Measurements from ENCODE around the gene MND1.
"Not testable (repeated sequence)": the region's sequence is repeated elsewhere in the genome, so short reads cannot be mapped to it uniquely, and the experiment has no call there.

MND1 gene

DNA sequence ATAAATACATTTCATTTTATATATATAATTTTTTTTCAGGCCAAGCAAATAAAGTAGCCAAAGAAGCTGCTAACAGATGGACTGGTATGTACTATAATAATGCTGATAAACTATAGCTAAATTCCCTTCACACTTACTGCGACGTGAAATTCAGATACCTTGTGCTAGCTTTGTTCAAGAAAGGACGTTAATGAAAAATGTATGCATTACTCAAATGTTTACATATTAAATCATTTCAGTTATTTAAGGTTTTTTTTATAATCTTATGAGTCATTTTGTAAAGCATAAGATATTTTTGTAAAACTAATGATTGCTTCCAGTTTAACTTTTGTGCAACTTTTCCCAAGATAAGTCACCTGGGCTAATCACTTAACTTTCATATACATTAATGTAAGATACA, 64.4 kb downstream of the MND1 start:
- DNase-seq = no peak

DNA sequence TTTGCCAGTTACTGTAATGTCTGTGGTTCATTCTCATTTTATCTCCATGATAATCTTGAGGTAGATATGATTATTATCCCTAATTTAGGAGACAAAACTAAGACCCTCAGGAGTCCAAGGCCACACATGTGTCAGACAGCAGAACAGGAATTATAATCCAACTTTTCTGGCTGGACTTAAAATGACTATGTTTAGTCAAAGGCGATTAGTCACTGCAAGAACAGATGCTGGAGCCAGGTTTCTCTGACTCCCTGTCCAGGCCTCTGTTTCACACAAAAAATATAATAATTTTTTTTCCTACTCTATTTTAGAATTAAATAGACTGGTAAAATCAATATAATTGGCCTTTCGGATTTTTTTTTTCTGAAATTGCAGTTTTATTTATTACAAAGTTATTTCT, 64.9 kb downstream of the MND1 start:
- peak; percentile 6 for DNase-seq

DNA sequence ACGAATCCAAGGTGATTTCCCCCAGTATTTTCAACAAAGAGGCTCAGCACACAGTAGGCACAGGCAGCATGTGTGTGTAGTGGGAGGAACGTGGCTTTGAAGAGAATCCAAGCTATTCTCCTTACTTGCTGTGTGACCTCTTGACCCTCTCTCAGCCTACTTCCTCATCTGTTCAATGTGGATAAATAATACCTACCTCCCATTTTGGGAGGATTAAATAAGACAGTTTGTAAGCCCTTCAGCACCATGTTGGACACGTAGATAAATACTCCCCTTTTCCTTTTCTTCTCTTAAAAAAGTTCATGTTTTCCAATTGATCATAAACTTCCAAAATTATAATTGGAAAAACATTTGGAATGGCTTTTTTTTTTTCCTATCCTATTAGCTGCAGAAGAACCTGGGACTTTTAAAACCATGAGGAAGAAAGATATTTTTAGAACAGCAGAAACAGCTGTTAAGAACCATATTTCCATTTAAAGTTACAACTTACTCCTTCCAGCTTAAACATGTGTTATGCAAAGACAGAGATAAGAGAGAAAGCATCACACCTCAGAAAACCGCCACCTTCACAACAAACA, 65.5 kb downstream of the MND1 start:
- DNase-seq = no peak

DNA sequence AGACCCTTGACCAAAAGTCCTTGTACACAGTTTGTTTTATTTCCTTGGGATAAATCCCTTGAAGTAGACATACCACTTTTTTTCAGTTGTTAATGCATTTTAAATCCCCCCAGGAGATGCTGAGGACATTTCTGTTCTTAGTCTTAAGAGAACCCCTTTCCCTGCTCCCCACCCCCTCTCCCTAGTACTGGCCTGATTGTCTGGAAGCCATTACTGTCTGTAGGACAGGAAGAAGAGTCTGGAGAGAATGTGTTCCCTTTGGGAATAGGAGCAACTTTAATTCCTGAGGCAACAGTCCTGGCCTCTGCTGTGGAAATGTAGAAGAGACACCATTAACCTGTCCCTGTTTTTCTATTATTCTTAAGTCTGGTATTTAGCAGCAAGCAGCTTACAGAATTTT, 69.4 kb downstream of the MND1 start:
- no peak for DNase-seq

DNA sequence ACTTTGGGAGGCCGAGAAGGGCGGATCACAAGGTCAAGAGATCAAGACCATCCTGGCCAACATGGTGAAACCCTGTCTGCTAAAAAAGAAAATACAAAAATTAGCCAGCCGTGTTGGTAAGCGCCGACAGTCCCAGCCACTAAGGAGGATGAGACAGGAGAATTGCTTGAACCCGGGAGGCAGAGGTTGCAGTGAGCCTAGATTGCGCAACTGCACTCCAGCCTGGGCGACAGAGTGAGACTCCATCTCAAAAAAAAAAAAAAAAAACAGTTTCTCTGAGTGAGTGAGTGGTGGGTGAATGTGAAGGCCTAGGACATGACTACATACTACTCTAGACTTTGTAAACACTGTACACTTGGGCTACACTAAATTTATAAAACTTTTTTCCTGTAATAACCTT, 72.0 kb downstream of the MND1 start:
- not testable (repeated sequence) for DNase-seq

DNA sequence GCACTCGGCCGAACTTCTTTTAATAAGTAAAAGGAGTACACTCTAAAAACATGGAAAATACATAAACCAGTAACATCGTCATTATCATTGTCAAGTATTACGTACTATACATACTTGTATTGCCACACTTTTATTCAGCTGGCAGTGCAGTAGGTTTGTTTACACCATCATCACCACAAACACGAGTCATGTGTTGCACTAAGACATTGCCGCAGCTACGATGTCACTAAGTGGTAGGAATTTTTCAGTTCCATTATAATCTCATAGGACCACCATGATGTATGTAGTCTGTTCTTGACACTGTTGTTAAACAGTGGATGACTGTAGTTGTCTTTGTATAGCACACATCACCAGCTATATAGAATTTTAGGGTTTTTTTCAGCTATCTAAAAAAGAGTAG, 73.6 kb downstream of the MND1 start:
- DNase-seq = no peak

DNA sequence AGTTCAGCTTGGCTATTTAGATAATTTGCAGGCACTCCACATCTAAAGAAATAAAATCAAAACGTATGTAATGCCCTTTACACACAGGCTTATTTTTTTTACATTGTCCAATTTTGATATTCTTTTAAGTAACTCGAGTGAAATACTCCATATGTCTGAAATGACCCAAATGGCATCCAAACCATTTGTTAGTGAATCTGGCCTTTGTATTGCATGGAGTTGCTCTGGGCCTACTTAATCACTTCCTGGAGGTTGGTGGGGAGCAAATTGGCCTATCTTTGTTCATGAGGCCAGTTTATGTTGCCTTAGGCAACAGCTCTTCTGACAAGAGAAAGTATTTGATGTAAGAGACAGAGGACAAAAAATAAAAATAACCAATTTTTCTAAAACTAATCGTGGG, 74.1 kb downstream of the MND1 start:
- no peak for DNase-seq

DNA sequence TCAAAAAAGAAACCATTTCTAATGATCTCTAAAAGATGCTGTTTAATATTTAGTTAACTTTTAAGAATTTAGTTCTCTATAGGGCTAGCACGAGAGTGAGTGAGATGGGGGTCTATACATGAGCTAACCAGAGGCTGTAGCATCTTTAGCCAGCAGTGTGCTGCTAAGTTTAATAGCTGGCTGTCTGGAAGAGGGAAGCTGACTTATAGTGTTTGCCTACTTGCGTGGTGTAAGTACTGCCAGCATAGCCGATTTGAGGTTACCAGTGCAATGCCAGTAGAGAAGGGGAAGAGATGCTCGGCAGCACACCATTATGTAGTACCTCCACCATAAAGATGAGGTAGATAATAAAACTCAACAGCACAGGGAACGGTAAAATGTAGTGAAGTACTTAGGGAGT, 74.5 kb downstream of the MND1 start:
- no peak for DNase-seq

DNA sequence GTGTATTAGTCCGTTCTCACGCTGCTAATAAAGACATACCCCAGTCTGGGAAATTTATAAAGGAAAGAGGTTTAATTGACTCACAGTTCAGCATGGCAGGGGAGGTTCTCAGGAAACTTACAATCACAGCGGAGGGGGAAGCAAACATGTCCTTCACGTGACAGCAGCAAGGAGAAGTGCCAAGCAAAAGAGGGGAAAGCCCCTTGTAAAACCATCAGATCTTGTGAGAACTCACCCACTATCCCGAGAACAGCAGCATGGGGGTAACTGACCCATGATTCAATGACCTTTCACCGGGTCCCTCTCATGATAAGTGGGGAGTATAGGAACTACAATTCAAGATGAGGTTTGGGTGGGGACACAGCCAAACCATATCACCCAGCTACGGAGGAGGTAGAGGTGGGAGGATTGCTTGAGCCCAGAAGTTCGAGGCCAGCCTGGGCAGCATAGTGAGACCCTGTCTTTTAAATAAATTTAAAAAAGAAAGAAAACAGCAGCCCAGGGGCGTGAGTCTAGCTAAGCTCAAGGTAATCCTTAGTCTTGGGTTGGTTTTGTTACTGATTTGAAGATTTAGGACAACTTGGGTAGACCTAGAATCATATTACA, 75.3 kb downstream of the MND1 start:
- DNase-seq = no peak

DNA sequence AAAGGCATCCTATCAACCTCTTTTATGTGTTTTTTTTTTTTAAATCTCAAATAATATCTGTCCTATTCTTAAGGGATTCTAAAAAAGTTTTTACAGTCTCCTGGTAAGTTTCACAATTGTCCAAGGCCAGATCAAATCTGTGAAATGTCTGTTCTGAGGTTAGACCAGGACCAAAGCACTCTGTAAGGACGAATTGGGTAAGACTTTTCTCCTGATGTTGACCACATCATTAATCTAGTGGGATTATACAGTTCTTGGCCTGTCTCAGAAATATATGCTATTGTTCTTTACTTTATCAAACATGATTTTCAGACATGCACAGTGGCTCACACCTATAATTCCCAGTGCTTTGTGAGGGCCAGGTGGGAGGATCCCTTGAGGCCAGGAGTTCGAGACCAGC, 75.9 kb downstream of the MND1 start:
- DNase-seq = no peak

DNA sequence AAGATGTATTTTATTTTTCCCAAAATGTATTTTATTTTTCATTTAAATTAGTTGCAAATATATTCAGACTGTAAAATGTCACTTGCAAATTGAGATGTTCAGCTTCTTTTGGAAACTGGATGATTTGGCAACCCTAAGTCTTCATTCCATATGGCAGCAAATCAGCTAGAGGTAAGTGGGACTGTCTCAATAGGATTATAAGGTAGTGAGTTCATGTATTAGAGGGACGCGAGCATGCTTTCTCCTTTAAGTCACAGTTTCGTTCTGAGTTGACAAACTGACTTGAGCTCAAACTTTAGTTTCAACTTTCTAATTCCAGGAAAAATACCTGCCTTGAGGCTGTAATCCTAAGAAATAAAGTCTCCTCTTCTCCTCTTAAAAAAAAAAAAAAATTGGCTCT, 77.5 kb downstream of the MND1 start:
- DNase-seq = peak; percentile 39

DNA sequence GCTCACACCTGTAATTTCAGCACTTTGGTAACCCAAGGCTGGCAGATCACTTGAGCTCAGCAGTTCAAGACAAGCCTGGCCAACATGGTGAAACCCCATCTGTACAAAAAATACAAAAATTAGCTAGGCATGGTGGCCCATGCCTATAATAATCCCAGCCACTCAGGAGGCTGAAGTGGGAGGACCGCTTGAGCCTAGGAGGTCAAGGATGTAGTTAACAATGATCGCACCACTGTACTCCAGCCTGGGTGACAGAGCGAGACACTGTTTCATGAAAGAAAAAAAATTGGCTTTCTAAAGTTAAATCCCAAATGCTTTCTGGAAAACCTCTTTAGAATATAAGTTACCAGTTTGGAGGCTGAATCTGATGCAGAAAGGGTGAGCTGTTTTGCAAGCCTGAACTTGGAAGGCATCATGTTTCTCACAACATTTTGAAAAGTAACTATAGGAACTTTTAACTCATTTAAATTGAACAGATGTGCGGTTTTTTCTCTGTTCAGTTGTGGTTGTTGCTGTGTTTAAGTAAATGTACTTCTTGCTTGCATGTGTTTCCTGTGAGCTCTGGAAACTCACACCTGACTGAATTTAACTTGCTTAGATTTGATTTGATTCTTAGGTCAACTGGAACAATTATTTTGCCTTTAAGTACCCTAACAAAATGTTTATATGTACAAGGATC, 81.9 kb downstream of the MND1 start:
- no peak for DNase-seq

DNA sequence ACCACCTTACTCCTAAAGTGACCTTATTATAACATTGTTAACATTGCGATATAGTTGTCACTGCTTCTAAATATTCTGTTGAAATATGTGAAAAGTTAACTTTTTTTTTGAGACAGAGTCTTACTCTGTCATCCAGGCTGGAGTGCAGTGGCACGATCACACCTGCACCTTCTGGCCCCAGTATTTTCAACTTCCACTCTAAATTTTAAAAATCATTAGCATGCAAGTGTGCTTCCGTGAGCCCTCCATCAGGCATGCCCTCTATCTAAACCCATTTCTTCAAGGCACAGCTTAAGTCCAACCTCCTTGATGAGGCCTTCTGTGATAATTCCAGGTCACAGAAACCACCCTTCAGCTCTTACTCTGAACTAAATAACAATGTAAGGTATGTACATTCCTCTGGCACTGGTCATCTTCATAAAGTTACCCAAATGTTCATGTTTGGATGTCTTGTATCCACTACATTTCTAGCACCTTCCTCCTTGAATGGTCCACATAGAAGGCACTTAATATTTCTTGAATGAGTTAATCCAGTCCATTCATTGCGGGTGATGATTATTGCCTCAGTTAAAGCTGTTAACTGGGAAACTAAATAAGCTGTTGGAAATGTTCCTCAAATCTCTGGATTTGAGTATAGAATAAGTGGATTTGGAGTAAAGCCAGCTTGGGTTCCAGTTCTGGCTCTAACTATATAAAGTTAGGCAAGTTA, 83.0 kb downstream of the MND1 start:
- no peak for DNase-seq

DNA sequence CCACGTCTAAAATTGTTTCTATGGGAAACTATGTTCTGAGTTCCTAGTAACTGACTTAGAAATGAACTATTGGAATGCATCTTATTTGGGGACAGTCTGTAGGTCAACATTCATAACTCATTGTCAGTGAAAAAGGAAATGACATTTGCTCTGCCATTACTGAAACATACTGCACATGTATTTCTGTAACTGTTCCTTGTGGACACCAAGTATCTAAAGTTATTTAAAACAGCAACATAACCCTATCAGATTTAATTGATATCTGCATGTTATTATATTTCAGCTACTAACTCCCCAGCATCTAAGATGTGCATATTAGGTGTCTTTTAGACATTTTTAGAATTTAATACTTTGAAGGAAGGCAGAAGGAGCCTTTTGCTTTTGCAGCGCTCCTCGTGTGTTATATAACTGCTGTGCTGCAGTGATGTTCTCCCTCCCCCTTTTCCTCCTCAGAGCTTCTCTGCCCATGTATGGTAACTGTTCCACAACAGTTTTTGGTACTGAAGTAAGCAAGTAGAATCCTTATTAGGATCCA, 84.5 kb downstream of the MND1 start:
- DNase-seq = no peak

DNA sequence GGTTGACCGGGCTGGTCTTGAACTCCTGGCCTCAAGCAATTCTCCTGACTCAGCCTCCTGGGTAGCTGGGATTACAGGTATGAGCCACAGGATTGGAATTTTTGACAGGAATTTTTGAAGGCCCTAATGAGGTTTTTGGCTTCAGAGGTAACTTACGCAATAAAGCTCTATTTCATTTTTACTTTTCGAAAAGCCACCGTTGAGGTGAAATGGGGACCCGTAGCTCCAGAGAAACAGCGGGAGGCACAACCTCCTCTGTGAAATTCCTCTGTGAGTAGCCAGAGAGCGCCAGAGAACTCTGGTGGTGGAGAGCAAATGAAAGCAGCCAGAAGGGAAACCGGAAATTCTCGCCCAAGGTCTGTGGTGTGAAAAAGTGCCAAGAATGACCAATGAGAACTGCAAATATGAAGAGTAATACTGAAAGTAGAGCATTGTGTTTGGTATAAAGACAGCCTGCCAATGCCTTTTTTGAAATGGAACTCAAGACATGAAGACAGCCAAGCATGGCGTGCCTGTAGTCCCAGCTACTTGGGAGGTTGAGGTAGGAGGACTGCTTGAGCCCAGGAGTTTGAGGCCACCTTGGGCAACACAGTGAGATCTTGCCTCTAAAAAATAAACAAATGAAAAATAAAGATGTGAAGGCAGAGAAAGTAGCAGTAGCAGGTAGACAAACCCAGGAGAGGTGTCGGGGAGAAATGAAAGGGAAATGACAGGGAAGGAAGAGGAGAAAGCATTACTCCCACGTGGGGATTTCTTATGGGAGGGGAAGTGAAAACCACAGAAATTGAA, 88.7 kb downstream of the MND1 start:
- peak; percentile 51 for DNase-seq

DNA sequence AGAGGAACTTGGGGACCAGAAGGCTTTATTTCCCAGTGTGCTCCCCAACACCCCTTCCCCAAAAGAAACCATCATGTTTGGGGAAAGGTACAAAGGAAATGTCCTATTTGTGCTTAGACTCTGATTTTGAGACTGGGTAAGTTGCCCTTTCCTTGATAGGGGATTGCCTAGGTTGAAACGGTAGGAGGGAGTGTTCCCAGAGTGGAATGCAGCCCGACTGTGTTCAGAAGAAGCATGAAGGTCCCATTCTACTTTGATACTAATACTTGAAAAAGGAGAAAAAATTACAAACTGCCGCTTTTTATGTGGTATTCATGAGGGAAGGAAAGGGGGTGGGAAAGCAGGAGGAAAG, 89.2 kb downstream of the MND1 start:
- no peak for DNase-seq

DNA sequence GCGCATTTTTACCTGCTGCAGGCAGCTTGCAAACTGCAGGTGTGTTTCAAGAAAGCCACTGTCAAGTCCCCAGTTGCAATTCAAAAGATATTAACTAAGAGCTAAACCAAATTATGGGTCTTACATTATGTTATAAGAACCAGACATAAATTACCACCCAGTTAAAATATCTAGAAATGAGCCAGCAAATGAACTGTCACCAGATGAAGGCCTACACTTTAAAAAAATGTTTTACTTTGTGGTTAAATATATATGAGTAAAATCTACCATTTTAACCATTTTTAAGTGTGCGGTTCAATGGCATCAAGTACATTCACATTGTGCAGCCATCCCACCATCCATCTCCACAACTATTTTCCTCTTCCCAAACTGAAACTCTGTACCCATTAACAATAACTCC, 89.7 kb downstream of the MND1 start:
- no peak for DNase-seq

DNA sequence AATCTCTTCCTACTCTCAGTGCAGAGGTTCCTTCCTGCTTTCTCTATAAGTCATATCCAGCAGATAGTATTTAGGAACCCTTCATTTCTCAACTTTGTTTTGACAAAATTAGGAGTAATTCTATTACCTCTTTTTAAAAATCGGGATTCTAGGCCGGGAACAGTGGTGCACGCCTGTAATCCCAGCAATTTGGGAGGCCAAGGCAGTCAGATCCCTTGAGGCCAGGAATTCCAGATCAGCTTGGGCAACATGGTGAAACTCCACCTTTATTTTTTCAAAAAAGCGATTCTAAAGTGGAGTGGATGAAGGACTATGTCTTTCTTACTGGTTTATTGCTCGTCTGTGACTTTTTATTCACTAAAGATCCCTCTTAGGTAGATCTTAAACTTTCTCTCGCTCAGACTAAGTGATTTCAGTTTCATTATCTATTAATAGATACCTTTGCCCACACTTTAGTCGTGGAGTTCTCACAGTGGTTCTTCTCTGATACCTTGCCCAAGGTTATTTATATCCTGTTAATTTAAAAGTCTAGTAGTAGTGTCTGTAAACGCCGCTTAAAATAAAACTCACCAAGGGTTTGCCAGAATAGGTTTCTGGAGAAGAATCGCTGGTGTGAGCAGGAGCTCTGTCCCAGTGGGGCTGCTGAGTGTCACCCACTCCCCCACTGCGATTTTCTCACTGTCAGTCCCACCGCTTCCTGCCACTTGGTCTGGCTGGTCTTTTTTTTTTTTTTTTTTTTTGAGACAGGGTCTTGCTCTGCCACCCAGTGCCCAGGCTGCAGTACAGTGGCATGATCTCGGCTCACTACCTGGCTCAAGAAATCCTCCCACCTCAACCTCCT, 94.6 kb downstream of the MND1 start:
- DNase-seq = no peak

DNA sequence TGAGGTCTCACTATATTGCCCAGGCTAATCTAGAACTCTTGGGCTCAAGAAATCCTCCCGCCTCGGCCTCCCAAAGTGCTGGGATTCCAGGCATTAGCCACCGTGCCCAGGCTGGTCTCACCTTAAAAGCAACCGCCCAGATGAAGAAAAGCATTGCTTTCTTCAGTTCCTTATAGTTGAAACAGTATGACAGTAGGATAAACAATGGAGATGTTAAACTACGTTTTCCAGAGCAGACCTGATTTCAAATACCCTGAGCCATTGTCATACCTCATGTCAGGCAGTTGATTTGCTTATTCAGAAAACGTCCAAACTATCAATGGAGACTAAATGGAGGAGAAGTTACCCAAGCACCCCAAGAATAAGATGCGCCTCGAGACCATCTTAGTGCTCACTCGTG, 95.3 kb downstream of the MND1 start:
- no peak for DNase-seq

DNA sequence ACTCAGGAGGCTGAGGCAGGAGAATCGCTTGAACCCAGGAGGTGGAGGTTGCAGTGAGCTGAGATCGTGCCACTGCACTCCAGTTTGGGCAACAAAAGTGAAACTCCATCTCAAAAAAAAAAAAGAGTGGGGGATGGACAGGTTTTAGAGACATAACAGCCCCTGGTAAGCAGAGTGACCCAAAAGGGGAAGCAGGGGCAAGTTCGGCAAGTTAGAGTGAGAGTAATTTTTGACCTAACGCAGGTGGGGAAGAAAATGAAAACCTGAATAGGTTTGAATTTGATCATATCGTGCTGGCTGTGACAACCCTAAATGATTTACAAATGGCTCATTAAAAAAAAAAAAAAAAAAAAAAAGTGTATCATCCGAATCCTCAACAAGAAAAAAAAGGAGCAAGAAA, 96.0 kb downstream of the MND1 start:
- no peak for DNase-seq

DNA sequence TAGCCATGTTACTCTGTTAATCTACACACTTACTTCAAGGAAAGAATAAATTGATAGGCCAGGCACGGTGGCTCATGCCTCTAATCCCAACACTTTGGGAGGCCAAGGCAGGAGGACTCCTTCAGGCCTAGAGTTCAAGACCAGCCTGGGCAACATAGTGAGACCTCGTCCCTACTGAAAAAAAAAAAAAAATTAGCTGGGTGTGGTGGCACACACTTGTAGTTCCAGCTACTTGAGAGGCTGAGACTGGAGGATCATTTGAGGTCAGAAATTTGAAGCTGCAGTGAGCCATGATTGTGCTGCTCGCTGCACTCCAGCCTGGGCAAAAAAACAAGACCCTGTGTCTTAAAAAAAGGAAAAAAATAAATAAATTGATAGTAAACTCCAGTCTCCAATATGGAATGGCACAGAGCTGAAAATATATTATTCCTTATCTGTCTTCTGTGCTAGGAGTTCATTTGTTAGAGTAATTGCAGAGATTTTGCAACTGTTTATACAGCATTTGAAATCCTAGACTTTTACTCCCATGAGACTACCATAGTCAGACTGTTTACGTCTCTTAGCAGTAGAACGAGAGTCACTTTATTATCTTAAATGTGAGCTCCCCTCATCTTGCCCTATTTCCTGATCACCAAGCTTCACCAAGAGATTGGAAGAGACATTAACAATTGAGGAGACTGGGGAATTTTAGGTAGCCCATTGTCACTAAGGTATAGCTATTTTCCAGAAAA, 102.9 kb downstream of the MND1 start:
- no peak for DNase-seq
